ENCODE results near the gene DHX29. TPM values are rescaled to one million over a fixed set of nuclear protein-coding genes. Genes with fewer than 3 reads are reported as not detected.

DHX29 gene
- total RNA-seq, 1 experiment from 2014 or later = 30.3 TPM

GRCh38 chr5:55278778-55279177 is 28.7 kb downstream of the DHX29 start:
- no CpG with 5 or more reads among the region's 4 CpGs for WGBS (ENCODE audit: extremely low coverage, insufficient read length, low lambda C conversion rate)

More at GRCh38 chr5:55278778-55279177, 28.7 kb downstream of the DHX29 start:
- no peak overlapping the region for H2AK5ac ChIP-seq (ENCODE audit: insufficient read length, low read length)
- Mint-ChIP-seq H3K4me1 (no peaks in the 10 kb centered on the region), H3K27me3 (ENCODE audit: low read depth) (no peaks in the 10 kb centered on the region), H3K4me3 (no peak overlapping the region), H3K36me3 (ENCODE audit: insufficient read depth in 1 of 3, low read depth in 3 of 3) (peaks cover 19 to 67% (median 51%) of the 10 kb centered on the region in 3 experiments; a peak in 6 of 7 replicates), H3K27ac (peak overlapping the region in 1 of 3 experiments; percentile 76; a peak in 2 of 7 replicates), H3K9me3 (no peaks in the 10 kb centered on the region)
- H3K4me2 ChIP-seq (ENCODE audit: insufficient read depth, insufficient read length, low read length) = no peak overlapping the region
- no peak overlapping the region for H4K91ac ChIP-seq (ENCODE audit: insufficient read length, low read depth, low read length)
- no peaks in the 10 kb centered on the region for H4K20me1 ChIP-seq (ENCODE audit: control insufficient read depth, insufficient read depth, insufficient read length)
- H2BK15ac ChIP-seq (ENCODE audit: low read depth, low read length) = no peak overlapping the region
- H3K14ac ChIP-seq (ENCODE audit: insufficient read depth, low read length) = no peak overlapping the region
- H3K79me2 ChIP-seq (ENCODE audit: insufficient read depth, low read length) = no peaks in the 10 kb centered on the region
- H3T11ph ChIP-seq (ENCODE audit: low read length) = no peak overlapping the region
- no peaks in the 10 kb centered on the region for H3K79me1 ChIP-seq (ENCODE audit: insufficient read depth, low read depth, low read length, poor library complexity, severe bottlenecking)
- H2BK20ac ChIP-seq (ENCODE audit: low read depth, low read length, poor library complexity, severe bottlenecking) = no peak overlapping the region
- H4K8ac ChIP-seq (replicated peaks; ENCODE audit: insufficient read length, low read depth, low read length) = no peak overlapping the region
- no peaks in the 10 kb centered on the region for H3K9me3 ChIP-seq (ENCODE audit: control insufficient read depth, low read depth, low read length)
- no peaks in the 10 kb centered on the region for H3K23me2 ChIP-seq (ENCODE audit: insufficient read length, low read depth, low read length, poor library complexity, severe bottlenecking)
- no peak overlapping the region for H3K18ac ChIP-seq (ENCODE audit: insufficient read length, low read depth, low read length)
- no peak overlapping the region for H3K4ac ChIP-seq (ENCODE audit: low read depth, low read length)
- H2BK120ac ChIP-seq (ENCODE audit: low read depth, low read length, poor library complexity, severe bottlenecking) = no peak overlapping the region
- no peak overlapping the region for H3K56ac ChIP-seq (ENCODE audit: insufficient read length, low read depth, low read length)
- H2BK5ac ChIP-seq (ENCODE audit: insufficient read length, low read length) = no peak overlapping the region
- H3K27ac ChIP-seq (ENCODE audit: insufficient read length, low read depth, low read length) = no peak overlapping the region
- H2AFZ ChIP-seq (ENCODE audit: low read length) = no peak overlapping the region
- H3K27me3 ChIP-seq (ENCODE audit: insufficient read depth, low read length) = no peaks in the 10 kb centered on the region
- no peak for DNase-seq
- H3K4me1 ChIP-seq (ENCODE audit: insufficient read depth, low read length) = no peaks in the 10 kb centered on the region
- H4K5ac ChIP-seq (ENCODE audit: insufficient read length, low read depth, low read length) = no peak overlapping the region
- no peak overlapping the region for H3K9ac ChIP-seq (ENCODE audit: extremely low read depth, insufficient read length, low read length)
- TF ChIP-seq, protein P1, sequence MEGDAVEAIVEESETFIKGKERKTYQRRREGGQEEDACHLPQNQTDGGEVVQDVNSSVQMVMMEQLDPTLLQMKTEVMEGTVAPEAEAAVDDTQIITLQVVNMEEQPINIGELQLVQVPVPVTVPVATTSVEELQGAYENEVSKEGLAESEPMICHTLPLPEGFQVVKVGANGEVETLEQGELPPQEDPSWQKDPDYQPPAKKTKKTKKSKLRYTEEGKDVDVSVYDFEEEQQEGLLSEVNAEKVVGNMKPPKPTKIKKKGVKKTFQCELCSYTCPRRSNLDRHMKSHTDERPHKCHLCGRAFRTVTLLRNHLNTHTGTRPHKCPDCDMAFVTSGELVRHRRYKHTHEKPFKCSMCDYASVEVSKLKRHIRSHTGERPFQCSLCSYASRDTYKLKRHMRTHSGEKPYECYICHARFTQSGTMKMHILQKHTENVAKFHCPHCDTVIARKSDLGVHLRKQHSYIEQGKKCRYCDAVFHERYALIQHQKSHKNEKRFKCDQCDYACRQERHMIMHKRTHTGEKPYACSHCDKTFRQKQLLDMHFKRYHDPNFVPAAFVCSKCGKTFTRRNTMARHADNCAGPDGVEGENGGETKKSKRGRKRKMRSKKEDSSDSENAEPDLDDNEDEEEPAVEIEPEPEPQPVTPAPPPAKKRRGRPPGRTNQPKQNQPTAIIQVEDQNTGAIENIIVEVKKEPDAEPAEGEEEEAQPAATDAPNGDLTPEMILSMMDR (conservative IDR thresholded peaks at IDR 0.05) = no peak
- H2BK12ac ChIP-seq (ENCODE audit: insufficient read length, low read depth, low read length) = no peak overlapping the region
- H3K23ac ChIP-seq (ENCODE audit: insufficient read length, low read depth, low read length) = no peak overlapping the region

Data from H9 (cell line).